HepG2 (cell line): ENCODE results near the gene TMBIM4. TPM values are rescaled to one million over a fixed set of nuclear protein-coding genes. Genes with fewer than 3 reads are reported as not detected.

Source experiments
- ATAC-seq: fragments of 200-7000 bp; cut with Tn5 transposase; 3 replicates; pipeline ENCODE4 v1.9.1; 2020; ENCODE audit warnings: mild to moderate bottlenecking, moderate library complexity
- BruUV-seq: library from RNA; stranded (reverse); fragments of 400-500 nt; replicated peaks from 2 replicates; lab custom pipeline; 2021; lab: Mats Ljungman, UMichigan
- CTCF ChIA-PET: fragments of 300-600 bp; formaldehyde crosslinking; extraction: SDS; loops from one replicate; lab custom pipeline; 2021; ENCODE audit warnings: low total read pairs, inconsistent platforms, low intra/inter-chr PET ratio; lab: Yijun Ruan, JAX
- POLR2A ChIA-PET: fragments of 350-600 bp; sonication (Branson Sonifier 250); formaldehyde crosslinking; loops from one replicate; lab custom pipeline; 2020; ENCODE audit warnings: antibody characterized with exemption, inconsistent platforms; lab: Yijun Ruan, JAX
- DNase-seq: peaks from one replicate; pipeline ENCODE4 v3.0.0-alpha.2; 2015; ENCODE audit warnings: low spot score
- FAIRE-seq: peaks from 3 replicates; lab custom pipeline; 2011; peaks lifted over from hg19 to GRCh38; lab: Jason Lieb, UNC
- H2AFZ ChIP-seq: one replicate; pipeline ENCODE4 v1.6.1; 2011; ENCODE audit warnings: low read length, inconsistent platforms
- H3K27ac ChIP-seq: fragments of 300-600 bp; 3 replicates; pipeline ENCODE4 v1.8.0; 2011; ENCODE audit warnings: mixed run types, mild to moderate bottlenecking, mixed read lengths, low read length, inconsistent platforms; ENCODE audit not compliant: insufficient read depth; ENCODE audit errors: extremely low read length
- H3K27me3 ChIP-seq, 2 experiments: fragments of 200-600 bp in 1 of 2; 2 replicates in 1 of 2; 3 replicates in 1 of 2; pipeline versions ENCODE4 v1.6.0 to v1.8.0; 2011; ENCODE audit warnings: low read length in 2 of 2, mild to moderate bottlenecking in 2 of 2, moderate library complexity in 2 of 2, inconsistent platforms in 1 of 2; ENCODE audit not compliant: insufficient read depth in 2 of 2, control insufficient read depth in 1 of 2
- H3K36me3 ChIP-seq, 2 experiments: fragments of 200-600 bp in 1 of 2; replicated peaks in 1 of 2; 2 replicates in 1 of 2; 3 replicates in 1 of 2; pipeline versions ENCODE4 v1.5.1 to v1.8.0; 2011; ENCODE audit warnings: low read length in 2 of 2, inconsistent platforms in 1 of 2; ENCODE audit not compliant: insufficient read depth in 2 of 2, control insufficient read depth in 1 of 2
- H3K4me1 ChIP-seq: 2 replicates; pipeline ENCODE4 v1.5.1; 2012; ENCODE audit warnings: low read length, inconsistent platforms; ENCODE audit not compliant: insufficient read depth
- H3K4me2 ChIP-seq: 2 replicates; pipeline ENCODE4 v1.6.0; 2011; ENCODE audit warnings: low read depth, low read length, inconsistent platforms
- H3K4me3 ChIP-seq, 3 experiments: fragments of 200-600 bp in 1 of 3; sonication (generic), shearing (Covaris generic) in 1 of 3; replicated peaks in 1 of 3; 2 replicates each; pipeline ENCODE4 v1.5.1; 2011 to 2016; ENCODE audit warnings: low read length in 3 of 3, inconsistent platforms in 2 of 3, low read depth in 2 of 3, mild to moderate bottlenecking in 2 of 3, control low read depth in 1 of 3, mixed read lengths in 1 of 3; ENCODE audit not compliant: insufficient read depth in 1 of 3
- H3K79me2 ChIP-seq: one replicate; pipeline ENCODE4 v1.6.1; 2011; ENCODE audit warnings: low read length, inconsistent platforms; ENCODE audit not compliant: insufficient read depth
- H3K9ac ChIP-seq: 2 replicates; pipeline ENCODE4 v1.6.0; 2011; ENCODE audit warnings: mild to moderate bottlenecking, low read depth, low read length, inconsistent platforms; ENCODE audit not compliant: insufficient read depth
- H3K9me3 ChIP-seq: 2 replicates; pipeline ENCODE4 v1.5.1; 2012; ENCODE audit warnings: mild to moderate bottlenecking, low read length
- H4K20me1 ChIP-seq: 2 replicates; pipeline ENCODE4 v1.6.0; 2011; ENCODE audit warnings: inconsistent platforms, mild to moderate bottlenecking, low read length, moderate library complexity; ENCODE audit not compliant: insufficient read depth
- CENPT ChIP-seq: sonication (generic); formaldehyde crosslinking; IDR thresholded peaks from 2 replicates; pipeline ENCODE4 v1.8.0; 2022; ENCODE audit warnings: low read depth, mild to moderate bottlenecking, moderate library complexity, missing genetic modification reagents
- HDAC2 ChIP-seq: sonication (generic); formaldehyde crosslinking; IDR thresholded peaks from 2 replicates; pipeline ENCODE4 v1.4.0; 2020; ENCODE audit warnings: missing genetic modification reagents
- HNRNPH1 ChIP-seq: fragments of 200-400 bp; formaldehyde crosslinking; optimal IDR thresholded peaks from 2 replicates; pipeline ENCODE3; 2017; ENCODE audit warnings: mild to moderate bottlenecking, low read depth, low read length
- ZNF207 ChIP-seq: fragments of 450-650 bp; IDR thresholded peaks from 2 replicates; pipeline ENCODE4 v1.6.1; 2016; ENCODE audit warnings: antibody characterized with exemption, borderline replicate concordance
- ZNF446 ChIP-seq: sonication (generic); formaldehyde crosslinking; IDR thresholded peaks from 2 replicates; pipeline ENCODE4 v1.5.0; 2020; ENCODE audit warnings: mild to moderate bottlenecking, missing genetic modification reagents
- ZNF549 ChIP-seq: sonication (generic); formaldehyde crosslinking; IDR thresholded peaks from 2 replicates; pipeline ENCODE4 v1.5.0; 2020; ENCODE audit warnings: missing genetic modification reagents
- WGBS: methylation state at CpG from one replicate; pipeline ENCODE4 v1.1.6; 2017; ENCODE audit warnings: low lambda C conversion rate; 5-methylcytosine and 5-hydroxymethylcytosine counted together
- in situ Hi-C: cut with HindIII; loops from 2 replicates; pipeline ENCODE4 v1.10.0; 2017; ENCODE audit warnings: low pct_unique_long_range_greater_than_20kb; ENCODE audit not compliant: extremely low pct_ligation_motif_present
- intact Hi-C: fragments of 100-400 bp; cut with micrococcal nuclease; formaldehyde crosslinking; loops from one replicate; pipeline ENCODE4 v1.10.0; 2022; ENCODE audit not compliant: unreplicated experiment
- polyA plus RNA-seq, 8 experiments: library from polyadenylated mRNA; depleted of rRNA in 3 of 8; stranded (reverse) in 7 of 8; unstranded in 1 of 8; fragments of >200 nt; fragmentation: Illumina TruSeq in 4 of 8; extraction: Trizol in 4 of 8; gene quantifications; 2 replicates each; pipeline versions ENCODE4 v1.2.1 to v1.2.3, GENCODE V29; 2011 to 2016; ENCODE audit warnings: low read depth in 4 of 8, missing spikeins in 1 of 8, mixed read lengths in 1 of 8; ENCODE audit not compliant: insufficient read depth in 1 of 8
- total RNA-seq, 5 experiments: library from RNA; depleted of rRNA; stranded (reverse); fragments of >200 nt; fragmentation: Illumina TruSeq; extraction: Trizol; gene quantifications; 2 replicates each; pipeline ENCODE4 v1.2.3, GENCODE V29; 2016; ENCODE audit warnings: low read depth in 1 of 5
- TF ChIP-seq, protein P1 (sequence below): sonication (generic); formaldehyde crosslinking; IDR thresholded peaks from 2 replicates; pipeline ENCODE4 v1.5.0; 2020; ENCODE audit warnings: missing genetic modification reagents
- TF ChIP-seq, protein P2 (sequence below): sonication (generic); formaldehyde crosslinking; IDR thresholded peaks from 2 replicates; pipeline ENCODE4 v1.8.0; 2022; ENCODE audit warnings: mild to moderate bottlenecking, missing genetic modification reagents, moderate library complexity

The TMBIM4 gene
- total and polyA plus RNA-seq, 2 of the 13 experiments (the other 11 are each of a cell fraction or from before 2014, with no cell fraction given), result 60.5 to 67.7 TPM

DNA sequence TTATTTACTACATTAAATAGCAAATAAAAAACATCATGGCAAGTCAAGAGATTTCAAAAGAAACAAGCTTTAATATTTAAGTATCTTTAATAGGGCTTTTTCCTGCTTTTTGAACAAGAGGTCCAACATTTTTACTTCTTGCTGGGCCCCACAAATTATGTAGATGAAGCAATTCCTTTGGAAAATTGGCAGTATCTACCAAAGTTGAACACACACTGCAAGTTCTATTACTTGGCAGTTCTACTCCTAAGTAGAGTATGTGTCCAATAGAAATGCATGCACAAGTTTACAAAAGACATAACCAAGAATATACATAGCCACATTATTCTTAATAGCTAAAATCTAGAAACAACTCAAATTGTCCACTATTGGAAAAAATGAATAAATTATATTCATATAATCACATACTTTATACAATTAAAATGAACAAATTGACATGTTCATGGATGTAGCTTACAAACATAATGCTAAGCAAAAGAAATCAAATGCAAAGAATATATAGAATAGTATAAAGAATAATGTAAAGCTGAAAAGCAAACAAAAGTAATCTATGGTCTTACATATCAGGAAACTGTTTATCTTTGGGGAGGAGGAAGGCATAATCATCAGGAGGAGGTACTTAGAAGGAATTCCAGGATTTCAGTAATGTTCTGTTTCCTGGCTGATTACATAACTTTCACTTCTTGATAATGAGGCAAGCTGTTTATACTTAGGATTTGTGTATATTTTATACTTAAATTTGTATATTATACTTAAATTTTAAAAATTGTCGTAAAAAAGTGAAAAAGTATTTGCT, 6.5 kb upstream of the TMBIM4 start:
- H3K9me3 ChIP-seq, result no peaks in the 10 kb centered on the region
- H3K27me3 ChIP-seq, result no peaks in the 10 kb centered on the region; a peak in 1 of 5 replicates
- no peaks in the 10 kb centered on the region for H3K79me2 ChIP-seq
- no TSS peak for BruUV-seq
- no peak for FAIRE-seq
- ATAC-seq, result no peak
- no peaks in the 10 kb centered on the region for H3K36me3 ChIP-seq
- no peak overlapping the region for H3K27ac ChIP-seq
- POLR2A ChIA-PET, result interaction anchor here (0.5 kb wide), 1 partner anchor 126 kb away, joined by 4 read pairs; the partner anchor contains the start of gene HELB
- in situ Hi-C loops (no loop called here), intact Hi-C loops (no loop called here)
- no peak for DNase-seq
- H3K9ac ChIP-seq, result no peak overlapping the region
- H3K4me3 ChIP-seq, result no peak overlapping the region
- H2AFZ ChIP-seq, result no peak overlapping the region
- 6% methylated on average over 1 of the region's 1 CpG for WGBS
- H3K4me2 ChIP-seq, result no peak overlapping the region
- CTCF ChIA-PET, result no interaction called here
- no peak for TF ChIP-seq ZNF446 (CRISPR knock-in tag)
- TF ChIP-seq ZNF549, result no peak
- TF ChIP-seq CENPT, result no peak
- TF ChIP-seq HDAC2 (CRISPR knock-in tag), result no peak
- TF ChIP-seq, protein P1, sequence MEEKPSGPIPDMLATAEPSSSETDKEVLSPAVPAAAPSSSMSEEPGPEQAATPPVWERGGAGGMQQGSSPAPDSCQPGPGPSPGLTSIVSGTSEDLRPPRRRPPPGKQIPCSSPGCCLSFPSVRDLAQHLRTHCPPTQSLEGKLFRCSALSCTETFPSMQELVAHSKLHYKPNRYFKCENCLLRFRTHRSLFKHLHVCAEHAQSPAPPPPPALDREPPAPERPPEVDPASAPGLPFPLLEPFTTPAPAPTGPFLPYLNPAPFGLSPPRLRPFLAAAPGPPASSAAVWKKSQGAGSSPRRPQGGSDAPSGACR (CRISPR knock-in tag), result no peak
- no peak for TF ChIP-seq ZNF207
- TF ChIP-seq, protein P2, sequence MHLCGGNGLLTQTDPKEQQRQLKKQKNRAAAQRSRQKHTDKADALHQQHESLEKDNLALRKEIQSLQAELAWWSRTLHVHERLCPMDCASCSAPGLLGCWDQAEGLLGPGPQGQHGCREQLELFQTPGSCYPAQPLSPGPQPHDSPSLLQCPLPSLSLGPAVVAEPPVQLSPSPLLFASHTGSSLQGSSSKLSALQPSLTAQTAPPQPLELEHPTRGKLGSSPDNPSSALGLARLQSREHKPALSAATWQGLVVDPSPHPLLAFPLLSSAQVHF (CRISPR knock-in tag), result no peak
- TF ChIP-seq HNRNPH1, result no peak
- TF ChIP-seq, all 625 proteins: peak for 0
- Histone ChIP-seq H3K4me1 (no peaks in the 10 kb centered on the region), H4K20me1 (no peaks in the 10 kb centered on the region)
